PC-9 (cell line): ENCODE data around the gene OR13C9.
"Not testable (repeated sequence)": the region's sequence is repeated elsewhere in the genome, so short reads cannot be mapped to it uniquely, and the experiment has no call there.

Experiments
- CTCF ChIP-seq: fragments of 200-600 bp; sonication (generic); conservative IDR thresholded peaks from 2 replicates; pipeline ENCODE4 v1.6.1; 2017; ENCODE audit warnings: mixed run types, antibody characterized with exemption, mild to moderate bottlenecking, moderate library complexity
- EZH2 ChIP-seq: fragments of 200-600 bp; sonication (generic); IDR thresholded peaks from 2 replicates; pipeline ENCODE4 v1.8.0; 2017; ENCODE audit warnings: antibody characterized with exemption, low read depth

- not testable (repeated sequence) for TF ChIP-seq CTCF, EZH2
Observed at GRCh38 chr9:104625964-104626363, 8.0 kb upstream of the OR13C9 start.
